Endothelial cell (in vitro differentiated cells): ENCODE measurements around the gene MAU2. TPM values are rescaled to one million over a fixed set of nuclear protein-coding genes. Genes with fewer than 3 reads are reported as not detected.

ENCODE experiments used
- DNase-seq: peaks from one replicate; pipeline ENCODE4 v3.0.0; 2021; ENCODE audit warnings: low spot score
- H3K27ac Mint-ChIP-seq: one replicate; pipeline ENCODE4 v1.8.0; 2021; ENCODE audit warnings: mixed read lengths, inconsistent platforms; ENCODE audit not compliant: unreplicated experiment
- H3K27me3 Mint-ChIP-seq: one replicate; pipeline ENCODE4 v1.8.0; 2021; ENCODE audit warnings: mild to moderate bottlenecking, moderate library complexity, mixed read lengths, inconsistent platforms; ENCODE audit not compliant: unreplicated experiment
- H3K36me3 Mint-ChIP-seq: one replicate; pipeline ENCODE4 v1.8.0; 2021; ENCODE audit warnings: mild to moderate bottlenecking, low read depth, mixed read lengths, inconsistent platforms; ENCODE audit not compliant: unreplicated experiment
- H3K4me1 Mint-ChIP-seq: one replicate; pipeline ENCODE4 v1.8.0; 2021; ENCODE audit warnings: mild to moderate bottlenecking, mixed read lengths, inconsistent platforms; ENCODE audit not compliant: unreplicated experiment
- H3K4me3 Mint-ChIP-seq: one replicate; pipeline ENCODE4 v1.8.0; 2021; ENCODE audit warnings: mild to moderate bottlenecking, mixed read lengths, inconsistent platforms; ENCODE audit not compliant: unreplicated experiment
- H3K9me3 Mint-ChIP-seq: one replicate; pipeline ENCODE4 v1.8.0; 2021; ENCODE audit warnings: mixed read lengths, inconsistent platforms; ENCODE audit not compliant: unreplicated experiment
- CTCF ChIP-seq: fragments of 200-600 bp; sonication (generic); IDR thresholded peaks from one replicate; pipeline ENCODE4 v1.5.0; 2021; ENCODE audit warnings: antibody characterized with exemption; ENCODE audit not compliant: unreplicated experiment
- total RNA-seq: library from RNA; stranded (reverse); fragmentation: NEBNext Ultra II Directional; extraction: Animal tissue kit (Norgen Biotek cat#: 25700); gene quantifications from one replicate; pipeline ENCODE4 v1.2.1, GENCODE V29; 2021; ENCODE audit not compliant: unreplicated experiment

MAU2 gene
- total RNA-seq, 1 donor from 2014 or later: 49.3 TPM

GRCh38 chr19:19319732-19320360, 783 bp upstream of the MAU2 start:
- Mint-ChIP-seq H3K4me1 (peaks cover 6% of the 10 kb centered on the region), H3K27ac (peak overlapping the region; percentile 100), H3K36me3 (peaks cover 25% of the 10 kb centered on the region), H3K9me3 (no peaks in the 10 kb centered on the region), H3K27me3 (peaks cover 6% of the 10 kb centered on the region), H3K4me3 (peak overlapping the region; percentile 99)
- DNase-seq: no peak
- no peak for TF ChIP-seq CTCF

GRCh38 chr19:19321141-19321577, 530 bp downstream of the MAU2 start:
- Mint-ChIP-seq H3K4me1 (peaks cover 6% of the 10 kb centered on the region), H3K27ac (peak overlapping the region; percentile 83), H3K27me3 (peaks cover 11% of the 10 kb centered on the region), H3K9me3 (no peaks in the 10 kb centered on the region), H3K4me3 (peak overlapping the region; percentile 99), H3K36me3 (peaks cover 26% of the 10 kb centered on the region)
- TF ChIP-seq CTCF: no peak
- no peak for DNase-seq

- H3K4me1 Mint-ChIP-seq: peaks cover 17% of the 10 kb centered on the region
- no peak overlapping the region for H3K27ac Mint-ChIP-seq
- no peak for DNase-seq
- no peaks in the 10 kb centered on the region for H3K9me3 Mint-ChIP-seq
- H3K36me3 Mint-ChIP-seq: peaks cover 29% of the 10 kb centered on the region
- H3K4me3 Mint-ChIP-seq: peak overlapping the region; percentile 43
- H3K27me3 Mint-ChIP-seq: peaks cover 12% of the 10 kb centered on the region
- no peak for TF ChIP-seq CTCF
Observed at GRCh38 chr19:19324059-19324770, 3.6 kb downstream of the MAU2 start.

GRCh38 chr19:19327672-19328071, 7.0 kb downstream of the MAU2 start:
- peaks cover 31% of the 10 kb centered on the region for H3K36me3 Mint-ChIP-seq
- no peak for TF ChIP-seq CTCF
- no peak overlapping the region for H3K4me3 Mint-ChIP-seq
- peaks cover 8% of the 10 kb centered on the region for H3K27me3 Mint-ChIP-seq
- no peaks in the 10 kb centered on the region for H3K9me3 Mint-ChIP-seq
- H3K4me1 Mint-ChIP-seq: peaks cover 14% of the 10 kb centered on the region
- H3K27ac Mint-ChIP-seq: no peak overlapping the region
- no peak for DNase-seq

GRCh38 chr19:19329126-19329525, 8.5 kb downstream of the MAU2 start:
- peaks cover 14% of the 10 kb centered on the region for H3K4me1 Mint-ChIP-seq
- peak overlapping the region; percentile 70 for H3K4me3 Mint-ChIP-seq
- peaks cover 30% of the 10 kb centered on the region for H3K36me3 Mint-ChIP-seq
- no peak for TF ChIP-seq CTCF
- peaks cover 8% of the 10 kb centered on the region for H3K27me3 Mint-ChIP-seq
- peak overlapping the region; percentile 88 for H3K27ac Mint-ChIP-seq
- no peaks in the 10 kb centered on the region for H3K9me3 Mint-ChIP-seq
- no peak for DNase-seq
